Suprapubic skin (tissue), 4 donors: ENCODE results near the gene AS3MT. TPM values are rescaled to one million over a fixed set of nuclear protein-coding genes. Genes with fewer than 3 reads are reported as not detected.
A peak's percentile ranks its signal among the peaks of the same experiment; 100 is the strongest.
"Not testable (repeated sequence)": the region's sequence is repeated elsewhere in the genome, so short reads cannot be mapped to it uniquely, and the experiment has no call there.

Experiments
- DNase-seq, 2 donors: peaks; one replicate each; pipeline ENCODE4 v3.0.0-alpha.2; 2019; ENCODE audit warnings: low spot score in 2 of 2
- H3K27ac ChIP-seq: fragments of 200-600 bp; sonication (generic); one replicate; pipeline ENCODE4 v1.5.1; 2019
- H3K27me3 ChIP-seq: fragments of 200-600 bp; sonication (generic); one replicate; pipeline ENCODE4 v1.5.1; 2019
- H3K36me3 ChIP-seq: fragments of 200-600 bp; sonication (generic); one replicate; pipeline ENCODE4 v1.5.1; 2019
- H3K4me1 ChIP-seq: fragments of 200-600 bp; sonication (generic); one replicate; pipeline ENCODE4 v1.5.1; 2019
- H3K4me3 ChIP-seq: fragments of 200-600 bp; sonication (generic); one replicate; pipeline ENCODE4 v1.5.1; 2019; ENCODE audit warnings: mild to moderate bottlenecking
- H3K9me3 ChIP-seq: fragments of 200-600 bp; sonication (generic); one replicate; pipeline ENCODE4 v1.5.1; 2019
- EP300 ChIP-seq: sonication (generic); formaldehyde crosslinking; IDR thresholded peaks from one replicate; pipeline ENCODE4 v1.6.1; 2017; ENCODE audit warnings: antibody characterized with exemption
- POLR2A ChIP-seq, 2 donors: fragments of 450-650 bp; IDR thresholded peaks; one replicate each; pipeline ENCODE4 v1.6.1; 2017; ENCODE audit warnings: antibody characterized with exemption in 2 of 2, mild to moderate bottlenecking in 2 of 2, moderate library complexity in 2 of 2
- POLR2AphosphoS5 ChIP-seq, 3 donors: sonication (generic); formaldehyde crosslinking; IDR thresholded peaks; one replicate each; pipeline ENCODE4 v1.6.1; 2017; ENCODE audit warnings: antibody characterized with exemption in 3 of 3
- WGBS: methylation state at CpG from one replicate; pipeline ENCODE4 v1.1.5; 2018; 5-methylcytosine and 5-hydroxymethylcytosine counted together
- total RNA-seq, 4 donors: library from RNA; depleted of rRNA; stranded (reverse); fragments of >200 nt; gene quantifications; one replicate each; pipeline ENCODE4 v1.1.0, GENCODE V29; 2016
- TF ChIP-seq, protein P1 (sequence below), 2 donors: fragments of 200-600 bp in 1 of 2; fragments of 450-650 bp in 1 of 2; sonication (generic) in 1 of 2; IDR thresholded peaks; one replicate each; pipeline ENCODE4 v1.5.1; 2016 to 2019; ENCODE audit warnings: antibody characterized with exemption in 2 of 2, mild to moderate bottlenecking in 1 of 2, moderate library complexity in 1 of 2

The AS3MT gene
- total RNA-seq, 4 donors from 2014 or later: 1.4 to 4.7 (median 3.6) TPM

DNA sequence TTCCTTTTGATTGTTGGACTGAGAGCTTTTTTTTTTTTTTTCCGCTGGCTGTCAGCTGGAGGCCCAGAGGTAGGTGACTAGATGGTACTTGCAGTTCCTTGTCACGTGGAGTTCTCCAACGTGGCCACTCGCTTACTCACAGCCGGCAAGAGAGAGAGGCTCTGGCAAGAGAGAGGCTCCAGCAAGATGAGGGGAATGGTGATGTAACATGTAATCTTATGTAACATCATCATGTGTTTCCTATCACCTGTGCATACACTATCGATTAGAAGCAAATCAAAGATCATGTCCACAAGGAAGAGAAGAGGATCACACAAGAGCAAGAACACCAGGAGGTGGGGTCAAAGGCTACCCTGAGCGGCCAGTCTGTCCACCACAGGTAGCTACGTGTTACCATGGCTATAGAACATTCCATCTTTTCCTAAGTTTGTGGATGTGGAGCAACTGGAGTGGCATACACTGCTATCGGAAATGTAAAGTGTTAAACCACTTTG, 19.2 kb upstream of the AS3MT start:
- no peak overlapping the region for H3K27ac ChIP-seq
- TF ChIP-seq, protein P1, sequence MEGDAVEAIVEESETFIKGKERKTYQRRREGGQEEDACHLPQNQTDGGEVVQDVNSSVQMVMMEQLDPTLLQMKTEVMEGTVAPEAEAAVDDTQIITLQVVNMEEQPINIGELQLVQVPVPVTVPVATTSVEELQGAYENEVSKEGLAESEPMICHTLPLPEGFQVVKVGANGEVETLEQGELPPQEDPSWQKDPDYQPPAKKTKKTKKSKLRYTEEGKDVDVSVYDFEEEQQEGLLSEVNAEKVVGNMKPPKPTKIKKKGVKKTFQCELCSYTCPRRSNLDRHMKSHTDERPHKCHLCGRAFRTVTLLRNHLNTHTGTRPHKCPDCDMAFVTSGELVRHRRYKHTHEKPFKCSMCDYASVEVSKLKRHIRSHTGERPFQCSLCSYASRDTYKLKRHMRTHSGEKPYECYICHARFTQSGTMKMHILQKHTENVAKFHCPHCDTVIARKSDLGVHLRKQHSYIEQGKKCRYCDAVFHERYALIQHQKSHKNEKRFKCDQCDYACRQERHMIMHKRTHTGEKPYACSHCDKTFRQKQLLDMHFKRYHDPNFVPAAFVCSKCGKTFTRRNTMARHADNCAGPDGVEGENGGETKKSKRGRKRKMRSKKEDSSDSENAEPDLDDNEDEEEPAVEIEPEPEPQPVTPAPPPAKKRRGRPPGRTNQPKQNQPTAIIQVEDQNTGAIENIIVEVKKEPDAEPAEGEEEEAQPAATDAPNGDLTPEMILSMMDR (IDR thresholded peaks at IDR 0.05): no peak
- TF ChIP-seq POLR2A (IDR thresholded peaks at IDR 0.05): no peak
- H3K27me3 ChIP-seq: no peaks in the 10 kb centered on the region
- peaks cover 8% of the 10 kb centered on the region for H3K4me1 ChIP-seq
- H3K4me3 ChIP-seq: no peak overlapping the region
- no peak for DNase-seq
- 79% methylated on average over 9 of the region's 9 CpGs for WGBS
- H3K36me3 ChIP-seq: no peaks in the 10 kb centered on the region
- H3K9me3 ChIP-seq: no peaks in the 10 kb centered on the region

DNA sequence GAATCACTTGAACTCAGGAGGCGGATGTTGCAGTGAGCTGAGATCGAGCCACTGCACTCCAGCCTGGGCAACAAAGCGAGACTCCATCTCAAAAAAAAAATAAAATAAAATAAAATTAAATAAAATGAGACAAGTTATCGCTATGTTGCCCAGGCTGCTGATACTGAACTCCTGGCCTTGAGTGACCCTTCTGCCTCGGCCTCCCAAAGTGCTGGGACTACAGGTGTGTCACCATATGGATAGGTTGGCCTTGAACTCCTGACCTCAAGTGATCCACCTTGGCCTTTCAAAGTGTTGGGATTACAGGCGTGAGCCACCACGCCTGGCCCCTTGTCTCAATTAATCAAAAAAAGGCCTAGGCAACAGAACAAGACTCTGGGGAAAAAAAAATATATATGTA, 16.0 kb upstream of the AS3MT start:
- DNase-seq, H3K27me3 ChIP-seq, H3K27ac ChIP-seq, H3K4me3 ChIP-seq, H3K9me3 ChIP-seq, H3K36me3 ChIP-seq: not testable (repeated sequence)
- H3K4me1 ChIP-seq: peaks cover 19% of the 10 kb centered on the region
- 95% methylated on average over 7 of the region's 7 CpGs for WGBS

DNA sequence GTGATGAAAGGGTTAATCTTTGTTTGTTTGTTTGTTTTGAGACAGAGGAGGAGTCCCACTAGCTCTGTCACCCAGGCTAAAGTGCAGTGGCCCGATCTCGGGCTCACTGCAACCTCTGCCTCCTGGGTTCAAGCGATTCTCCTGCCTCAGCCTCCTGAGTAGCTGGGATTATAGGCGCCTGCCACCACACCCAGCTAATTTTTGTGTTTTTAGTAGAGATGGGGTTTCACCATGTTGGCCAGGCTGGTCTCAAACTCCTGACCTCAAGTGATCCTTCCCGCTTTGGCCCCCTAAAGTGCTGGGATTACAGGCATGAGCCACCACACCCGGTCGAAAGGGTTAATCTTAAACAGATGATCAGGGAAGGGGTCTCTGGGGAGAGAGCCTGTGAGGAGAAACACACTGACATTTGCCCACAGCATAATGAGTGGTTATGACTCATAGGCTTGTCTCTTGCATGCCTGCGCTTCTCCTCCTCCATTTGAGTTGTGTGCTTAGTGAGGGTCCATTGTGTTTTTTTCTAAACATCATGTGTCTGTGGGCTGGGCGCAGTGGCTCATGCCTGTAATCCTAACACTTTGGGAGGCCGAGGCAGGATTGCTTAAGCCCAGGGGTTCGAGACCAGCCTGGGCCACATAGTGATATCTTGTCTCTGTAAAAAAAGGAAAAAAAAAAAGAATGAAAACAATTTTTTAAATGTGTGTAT, 13.4 kb upstream of the AS3MT start:
- not testable (repeated sequence) for H3K4me3 ChIP-seq, DNase-seq, H3K27me3 ChIP-seq, H3K9me3 ChIP-seq, H3K36me3 ChIP-seq
- Histone ChIP-seq H3K27ac (peak overlapping the region; percentile 12), H3K4me1 (peaks cover 19% of the 10 kb centered on the region)
- WGBS: 60% methylated on average over 11 of the region's 11 CpGs

DNA sequence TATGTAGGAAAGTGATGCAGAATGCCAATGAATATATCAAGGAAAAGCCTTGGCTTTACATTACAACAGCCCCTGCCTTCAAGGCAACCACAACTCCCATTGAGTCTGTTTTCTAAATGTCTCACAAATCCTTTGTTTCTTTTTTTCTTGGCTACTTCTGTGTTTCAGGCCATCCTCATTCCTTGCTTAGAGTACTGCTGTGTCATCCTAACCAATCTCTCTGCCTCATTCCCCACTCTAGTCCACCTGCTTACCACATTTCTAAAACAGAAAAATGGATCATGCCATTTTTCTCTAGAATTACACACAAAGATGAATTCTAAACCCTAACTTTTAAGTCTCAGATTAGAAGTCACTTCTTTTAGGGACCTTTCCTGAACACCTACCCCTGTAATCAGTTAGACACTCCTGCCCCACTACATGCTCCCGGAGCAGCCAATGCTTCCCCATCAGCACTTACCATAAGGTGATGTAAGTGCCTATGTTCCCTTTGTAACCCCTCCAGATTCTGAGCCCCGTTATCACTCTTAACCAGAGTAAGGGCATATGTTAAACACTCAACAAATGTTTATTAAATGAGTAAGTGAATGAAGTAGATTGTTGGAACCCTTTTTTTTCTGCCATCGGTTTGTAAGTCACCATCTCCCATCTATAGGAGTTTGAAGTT, 12.4 kb upstream of the AS3MT start:
- Histone ChIP-seq H3K27me3 (no peaks in the 10 kb centered on the region), H3K36me3 (peaks cover 13% of the 10 kb centered on the region), H3K4me1 (peaks cover 19% of the 10 kb centered on the region), H3K27ac (no peak overlapping the region), H3K4me3 (no peak overlapping the region), H3K9me3 (no peaks in the 10 kb centered on the region)
- no peak for TF ChIP-seq POLR2AphosphoS5 (IDR thresholded peaks at IDR 0.05)
- no peak for TF ChIP-seq EP300
- TF ChIP-seq, protein P1 (IDR thresholded peaks at IDR 0.05): no peak
- no peak for TF ChIP-seq POLR2A (IDR thresholded peaks at IDR 0.05)
- WGBS: 82% methylated on average over 3 of the region's 3 CpGs
- no peak for DNase-seq

DNA sequence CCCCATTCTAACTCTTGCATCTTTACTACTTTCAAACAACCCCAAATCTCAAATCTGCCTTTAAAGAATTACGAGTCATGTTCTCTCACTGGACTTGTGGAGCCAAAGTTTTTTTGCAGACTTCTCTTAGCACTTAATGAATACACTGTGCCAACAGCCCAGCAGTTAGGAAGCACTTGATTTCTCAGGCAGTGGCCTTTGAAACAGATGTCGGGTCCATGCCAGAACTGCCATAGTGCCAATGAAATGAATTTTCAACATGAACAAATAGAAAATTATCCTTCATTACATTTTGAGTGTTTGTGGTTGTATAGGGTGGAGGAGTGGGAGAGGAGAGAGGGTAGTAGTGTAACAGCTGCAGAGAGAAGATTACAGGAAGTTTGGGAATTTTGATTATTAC, 9.4 kb upstream of the AS3MT start:
- no peak for DNase-seq
- Histone ChIP-seq H3K4me1 (peaks cover 12% of the 10 kb centered on the region), H3K36me3 (peaks cover 31% of the 10 kb centered on the region), H3K27me3 (no peaks in the 10 kb centered on the region), H3K9me3 (no peaks in the 10 kb centered on the region), H3K27ac (no peak overlapping the region), H3K4me3 (no peak overlapping the region)
- 70% methylated on average over 2 of the region's 2 CpGs for WGBS
- TF ChIP-seq POLR2A (IDR thresholded peaks at IDR 0.05) (no peak), EP300 (no peak), POLR2AphosphoS5 (IDR thresholded peaks at IDR 0.05) (no peak)
- TF ChIP-seq, protein P1 (IDR thresholded peaks at IDR 0.05): no peak

DNA sequence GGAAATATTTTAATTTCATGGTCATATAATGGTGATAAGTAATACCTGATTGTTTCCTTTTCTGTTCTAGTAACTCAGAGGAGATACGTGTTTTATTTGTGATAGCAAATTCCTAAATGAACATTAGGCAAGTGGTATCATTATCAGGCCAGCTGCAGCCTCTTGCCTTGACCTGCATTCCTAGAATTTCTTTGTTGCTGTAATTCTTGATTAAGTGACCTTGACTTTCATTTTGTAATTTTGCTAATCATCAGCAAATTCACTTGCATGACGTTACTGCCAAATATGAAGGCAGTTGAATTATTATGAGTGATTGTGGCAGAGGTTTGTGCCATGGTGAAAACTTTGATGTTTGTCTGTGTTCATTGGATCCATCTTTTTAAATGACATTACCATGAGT, 5.6 kb upstream of the AS3MT start:
- H3K36me3 ChIP-seq: peaks cover 36% of the 10 kb centered on the region
- no peaks in the 10 kb centered on the region for H3K9me3 ChIP-seq
- no peaks in the 10 kb centered on the region for H3K27me3 ChIP-seq
- no peak overlapping the region for H3K27ac ChIP-seq
- WGBS: 88% methylated on average over 2 of the region's 2 CpGs
- TF ChIP-seq POLR2A (IDR thresholded peaks at IDR 0.05) (no peak), POLR2AphosphoS5 (IDR thresholded peaks at IDR 0.05) (no peak), EP300 (no peak)
- TF ChIP-seq, protein P1 (IDR thresholded peaks at IDR 0.05): no peak
- H3K4me1 ChIP-seq: no peaks in the 10 kb centered on the region
- no peak overlapping the region for H3K4me3 ChIP-seq
- no peak for DNase-seq
